Measurements from ENCODE around the gene E2F4. TPM values are rescaled to one million over a fixed set of nuclear protein-coding genes. Genes with fewer than 3 reads are reported as not detected.

E2F4 gene
- total RNA-seq, 2 donors from 2014 or later: 53.8 to 70.3 TPM

GRCh38 chr16:67186550-67186950 is 5.4 kb upstream of the E2F4 start:
- TF ChIP-seq, protein P1, sequence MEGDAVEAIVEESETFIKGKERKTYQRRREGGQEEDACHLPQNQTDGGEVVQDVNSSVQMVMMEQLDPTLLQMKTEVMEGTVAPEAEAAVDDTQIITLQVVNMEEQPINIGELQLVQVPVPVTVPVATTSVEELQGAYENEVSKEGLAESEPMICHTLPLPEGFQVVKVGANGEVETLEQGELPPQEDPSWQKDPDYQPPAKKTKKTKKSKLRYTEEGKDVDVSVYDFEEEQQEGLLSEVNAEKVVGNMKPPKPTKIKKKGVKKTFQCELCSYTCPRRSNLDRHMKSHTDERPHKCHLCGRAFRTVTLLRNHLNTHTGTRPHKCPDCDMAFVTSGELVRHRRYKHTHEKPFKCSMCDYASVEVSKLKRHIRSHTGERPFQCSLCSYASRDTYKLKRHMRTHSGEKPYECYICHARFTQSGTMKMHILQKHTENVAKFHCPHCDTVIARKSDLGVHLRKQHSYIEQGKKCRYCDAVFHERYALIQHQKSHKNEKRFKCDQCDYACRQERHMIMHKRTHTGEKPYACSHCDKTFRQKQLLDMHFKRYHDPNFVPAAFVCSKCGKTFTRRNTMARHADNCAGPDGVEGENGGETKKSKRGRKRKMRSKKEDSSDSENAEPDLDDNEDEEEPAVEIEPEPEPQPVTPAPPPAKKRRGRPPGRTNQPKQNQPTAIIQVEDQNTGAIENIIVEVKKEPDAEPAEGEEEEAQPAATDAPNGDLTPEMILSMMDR (IDR thresholded peaks at IDR 0.05): no peak
- Histone ChIP-seq H3K36me3 (no peaks in the 10 kb centered on the region), H3K9me3 (no peaks in the 10 kb centered on the region), H3K27ac (no peak overlapping the region), H3K27me3 (no peaks in the 10 kb centered on the region), H3K4me1 (peaks cover 0 to 37% of the 10 kb centered on the region in 2 donors), H3K4me3 (no peak overlapping the region)
- no peak for DNase-seq (ENCODE audit: low spot score)

- TF ChIP-seq, protein P1 (IDR thresholded peaks at IDR 0.05): no peak
- DNase-seq (ENCODE audit: low spot score): no peak
- Histone ChIP-seq H3K4me3 (no peak overlapping the region), H3K9me3 (no peaks in the 10 kb centered on the region), H3K27me3 (no peaks in the 10 kb centered on the region), H3K27ac (no peak overlapping the region), H3K4me1 (peaks cover 0 to 39% of the 10 kb centered on the region in 2 donors), H3K36me3 (no peaks in the 10 kb centered on the region)
These were observed 4.6 kb upstream of the E2F4 start for GRCh38 chr16:67187175-67187890.

DNA sequence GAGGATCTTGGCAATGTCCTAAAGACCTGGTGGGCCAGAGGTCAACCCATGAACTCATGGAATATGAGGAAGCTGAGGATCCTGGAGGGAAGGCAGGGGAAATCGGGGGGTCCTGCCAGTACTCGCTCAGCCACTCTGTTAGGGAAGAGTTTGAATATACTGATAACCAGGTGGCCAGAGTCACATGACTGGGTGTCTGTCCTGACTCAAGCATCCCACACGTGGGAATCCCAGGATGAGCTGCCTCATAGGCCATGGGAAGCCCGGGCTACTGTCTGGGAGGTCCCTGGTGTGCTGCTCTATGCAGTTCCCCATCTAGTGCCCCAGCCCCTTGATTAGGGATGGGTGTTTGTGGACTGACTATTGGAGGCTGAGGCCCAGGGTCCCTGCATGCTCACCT is 3.6 kb upstream of the E2F4 start:
- H3K4me1 ChIP-seq: peaks cover 0 to 38% of the 10 kb centered on the region in 2 donors
- peaks cover 1% of the 10 kb centered on the region for H3K36me3 ChIP-seq
- DNase-seq (ENCODE audit: low spot score): no peak
- no peak overlapping the region for H3K27ac ChIP-seq
- H3K9me3 ChIP-seq: no peaks in the 10 kb centered on the region
- H3K4me3 ChIP-seq: no peak overlapping the region
- TF ChIP-seq, protein P1 (IDR thresholded peaks at IDR 0.05): no peak
- H3K27me3 ChIP-seq: no peaks in the 10 kb centered on the region

DNA sequence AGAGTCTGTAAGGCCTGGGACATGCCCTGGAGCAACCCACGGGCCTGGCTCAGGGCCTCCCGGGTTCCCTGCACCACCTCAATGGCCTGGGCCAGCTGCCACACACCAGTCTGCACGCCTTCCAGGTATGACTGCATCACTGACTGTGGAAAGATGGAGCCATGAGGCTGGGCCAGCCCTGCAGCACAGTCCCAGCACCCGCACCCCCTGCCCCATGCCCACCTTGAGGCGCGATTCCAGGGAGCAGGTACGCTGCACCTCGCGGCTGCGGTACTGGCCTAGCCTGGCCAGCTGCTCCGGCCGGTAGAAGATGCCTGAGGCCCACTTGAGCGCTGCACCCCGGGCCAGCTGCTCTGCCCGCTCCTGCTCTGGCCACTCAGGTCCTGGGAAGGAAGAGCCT is 3.2 kb upstream of the E2F4 start:
- peaks cover 0 to 43% of the 10 kb centered on the region in 2 donors for H3K4me1 ChIP-seq

DNA sequence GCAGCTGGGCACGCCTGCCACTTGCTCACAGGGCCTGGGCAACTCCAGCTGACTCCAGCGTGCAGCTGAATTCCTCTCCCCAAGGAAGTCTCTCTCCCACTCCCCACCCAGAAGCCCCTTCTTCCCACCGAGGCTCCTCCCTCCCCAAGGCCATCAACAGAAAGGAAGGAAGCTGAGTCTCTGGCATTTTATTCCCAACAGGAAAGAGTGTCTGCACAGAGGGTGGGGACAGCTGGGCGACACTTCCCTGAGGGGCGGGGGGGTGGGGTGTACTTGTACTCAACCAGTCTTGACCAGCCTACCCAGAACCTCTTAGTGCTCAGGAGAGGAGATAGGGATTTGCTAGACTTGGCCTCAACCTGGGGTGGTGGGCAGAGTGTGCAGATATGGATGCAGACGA is 1.9 kb upstream of the E2F4 start, which contains the start of gene EXOC3L1:
TSS of gene EXOC3L1 (minus strand) at position 96 of the 400 bp plus-strand sequence. CDS start 460 bp downstream, outside the sequence.
- Histone ChIP-seq H3K27ac (peak within 1 kb of the TSS; percentile 3 to 10), H3K9me3 (no peaks in the 10 kb centered on the region), H3K36me3 (peaks cover 17% of the 10 kb centered on the region), H3K4me3 (no peak within 1 kb of the TSS), H3K4me1 (peaks cover 0 to 35% of the 10 kb centered on the region in 2 donors), H3K27me3 (no peaks in the 10 kb centered on the region)
- TF ChIP-seq, protein P1 (IDR thresholded peaks at IDR 0.05): no peak
- no peak for DNase-seq (ENCODE audit: low spot score)

More for the DNA sequence above, 3.2 kb upstream of the E2F4 start:
- no peak overlapping the region for H3K27ac ChIP-seq
- no peaks in the 10 kb centered on the region for H3K9me3 ChIP-seq
- peaks cover 6% of the 10 kb centered on the region for H3K36me3 ChIP-seq
- no peak for DNase-seq (ENCODE audit: low spot score)
- TF ChIP-seq, protein P1 (IDR thresholded peaks at IDR 0.05): no peak
- H3K27me3 ChIP-seq: no peaks in the 10 kb centered on the region
- H3K4me3 ChIP-seq: no peak overlapping the region
